Muscle layer of colon (tissue), 2 donors: ENCODE data around the gene CHN2.

Source experiments
- H3K27ac ChIP-seq: one replicate; pipeline ENCODE4 v1.7.0; 2013; ENCODE audit warnings: low read depth, mild to moderate bottlenecking, low read length, moderate library complexity
- H3K27me3 ChIP-seq, 2 donors: one replicate each; pipeline ENCODE4 v1.7.0; 2013; ENCODE audit warnings: low read length in 2 of 2, mild to moderate bottlenecking in 2 of 2; ENCODE audit not compliant: insufficient read depth in 2 of 2, control insufficient read depth in 1 of 2
- H3K36me3 ChIP-seq: one replicate; pipeline ENCODE4 v1.7.0; 2013; ENCODE audit warnings: mild to moderate bottlenecking, low read length; ENCODE audit not compliant: insufficient read depth
- H3K4me1 ChIP-seq: one replicate; pipeline ENCODE4 v1.7.0; 2013; ENCODE audit warnings: mild to moderate bottlenecking, low read length; ENCODE audit not compliant: insufficient read depth
- H3K4me3 ChIP-seq, 2 donors: one replicate each; pipeline ENCODE4 v1.7.0; 2013; ENCODE audit warnings: low read length in 2 of 2, low read depth in 1 of 2, mild to moderate bottlenecking in 1 of 2, moderate library complexity in 1 of 2
- H3K9ac ChIP-seq: one replicate; pipeline ENCODE4 v1.7.0; 2013; ENCODE audit warnings: low read length
- H3K9me3 ChIP-seq: one replicate; pipeline ENCODE4 v1.7.0; 2013; ENCODE audit warnings: mild to moderate bottlenecking, low read length
- donor health status: abdominal sarcoma.
- donor health status: Adenocarcinoma of cecum.

Gene CHN2

GRCh38 chr7:29363636-29364425 is 169.3 kb downstream of the CHN2 start:
- Histone ChIP-seq H3K4me3 (no peak overlapping the region), H3K36me3 (no peaks in the 10 kb centered on the region), H3K4me1 (no peaks in the 10 kb centered on the region), H3K9ac (no peak overlapping the region), H3K27me3 (no peaks in the 10 kb centered on the region), H3K27ac (no peak overlapping the region), H3K9me3 (no peaks in the 10 kb centered on the region)

GRCh38 chr7:29364661-29365060 is 170.1 kb downstream of the CHN2 start:
- no peaks in the 10 kb centered on the region for H3K4me1 ChIP-seq
- no peaks in the 10 kb centered on the region for H3K27me3 ChIP-seq
- no peaks in the 10 kb centered on the region for H3K9me3 ChIP-seq
- H3K4me3 ChIP-seq = no peak overlapping the region
- no peak overlapping the region for H3K27ac ChIP-seq
- H3K36me3 ChIP-seq = no peaks in the 10 kb centered on the region
- no peak overlapping the region for H3K9ac ChIP-seq

GRCh38 chr7:29365423-29365822 is 170.8 kb downstream of the CHN2 start:
- H3K9me3 ChIP-seq = no peaks in the 10 kb centered on the region
- no peak overlapping the region for H3K9ac ChIP-seq
- H3K4me1 ChIP-seq = no peaks in the 10 kb centered on the region
- no peaks in the 10 kb centered on the region for H3K36me3 ChIP-seq
- no peaks in the 10 kb centered on the region for H3K27me3 ChIP-seq
- no peak overlapping the region for H3K4me3 ChIP-seq
- H3K27ac ChIP-seq = no peak overlapping the region

GRCh38 chr7:29367784-29368183 is 173.2 kb downstream of the CHN2 start:
- Histone ChIP-seq H3K9me3 (no peaks in the 10 kb centered on the region), H3K9ac (no peak overlapping the region), H3K36me3 (no peaks in the 10 kb centered on the region), H3K4me1 (no peaks in the 10 kb centered on the region), H3K4me3 (no peak overlapping the region), H3K27me3 (no peaks in the 10 kb centered on the region), H3K27ac (no peak overlapping the region)

- Histone ChIP-seq H3K9ac (no peak overlapping the region), H3K9me3 (no peaks in the 10 kb centered on the region), H3K27ac (no peak overlapping the region), H3K27me3 (no peaks in the 10 kb centered on the region), H3K4me1 (no peaks in the 10 kb centered on the region), H3K4me3 (no peak overlapping the region), H3K36me3 (no peaks in the 10 kb centered on the region)
Measured at GRCh38 chr7:29369909-29370488, 175.4 kb downstream of the CHN2 start.

GRCh38 chr7:29370531-29371314 is 176.1 kb downstream of the CHN2 start:
- H3K27ac ChIP-seq = no peak overlapping the region

GRCh38 chr7:29371472-29371871 is 176.9 kb downstream of the CHN2 start:
- H3K36me3 ChIP-seq = no peaks in the 10 kb centered on the region
- no peaks in the 10 kb centered on the region for H3K27me3 ChIP-seq
- no peak overlapping the region for H3K4me3 ChIP-seq
- H3K4me1 ChIP-seq = no peaks in the 10 kb centered on the region
- H3K9me3 ChIP-seq = no peaks in the 10 kb centered on the region
- H3K9ac ChIP-seq = no peak overlapping the region
- no peak overlapping the region for H3K27ac ChIP-seq

More at GRCh38 chr7:29370531-29371314, 176.1 kb downstream of the CHN2 start:
- H3K9ac ChIP-seq = no peak overlapping the region
- no peaks in the 10 kb centered on the region for H3K36me3 ChIP-seq
- H3K27me3 ChIP-seq = no peaks in the 10 kb centered on the region
- H3K4me1 ChIP-seq = no peaks in the 10 kb centered on the region
- H3K4me3 ChIP-seq = no peak overlapping the region
- no peaks in the 10 kb centered on the region for H3K9me3 ChIP-seq

GRCh38 chr7:29372351-29373090 is 177.9 kb downstream of the CHN2 start:
- H3K36me3 ChIP-seq = no peaks in the 10 kb centered on the region
- H3K27ac ChIP-seq = no peak overlapping the region
- no peaks in the 10 kb centered on the region for H3K4me1 ChIP-seq
- H3K9ac ChIP-seq = no peak overlapping the region
- H3K9me3 ChIP-seq = no peaks in the 10 kb centered on the region
- no peak overlapping the region for H3K4me3 ChIP-seq
- H3K27me3 ChIP-seq = no peaks in the 10 kb centered on the region

GRCh38 chr7:29375641-29376562 is 181.3 kb downstream of the CHN2 start:
- no peak overlapping the region for H3K27ac ChIP-seq
- no peaks in the 10 kb centered on the region for H3K36me3 ChIP-seq
- no peak overlapping the region for H3K9ac ChIP-seq
- H3K27me3 ChIP-seq = no peaks in the 10 kb centered on the region
- no peak overlapping the region for H3K4me3 ChIP-seq
- no peaks in the 10 kb centered on the region for H3K9me3 ChIP-seq
- no peaks in the 10 kb centered on the region for H3K4me1 ChIP-seq

GRCh38 chr7:29377718-29378117 is 183.1 kb downstream of the CHN2 start:
- H3K9ac ChIP-seq = no peak overlapping the region
- no peak overlapping the region for H3K27ac ChIP-seq
- no peaks in the 10 kb centered on the region for H3K4me1 ChIP-seq
- no peaks in the 10 kb centered on the region for H3K27me3 ChIP-seq
- H3K4me3 ChIP-seq = no peak overlapping the region
- no peaks in the 10 kb centered on the region for H3K9me3 ChIP-seq
- H3K36me3 ChIP-seq = no peaks in the 10 kb centered on the region
